Cardiac fibroblast (primary cell): ENCODE measurements around the gene DUSP1.
A peak's percentile ranks its signal among the peaks of the same experiment; 100 is the strongest.

Experiments used
- DNase-seq, 2 donors: peaks; one replicate each; pipeline versions ENCODE4 v3.0.0 to v3.0.0-alpha.2; 2010; ENCODE audit warnings: low read depth in 2 of 2
- H3K4me3 ChIP-seq, 2 donors: replicated peaks in 1 of 2; 1 replicate in 1 of 2; 2 replicates in 1 of 2; pipeline ENCODE4 v1.5.1; 2011; ENCODE audit warnings: low read depth in 2 of 2, low read length in 2 of 2, mild to moderate bottlenecking in 2 of 2, moderate library complexity in 1 of 2
- CTCF ChIP-seq: IDR thresholded peaks from one replicate; pipeline ENCODE4 v1.5.1; 2011; ENCODE audit warnings: low read depth, mild to moderate bottlenecking, low read length, inconsistent platforms

DUSP1 gene

GRCh38 chr5:172770374-172770674 lies 671 bp downstream of the DUSP1 start:
- no peak for DNase-seq
- peak overlapping the region; percentile 66 to 82 for H3K4me3 ChIP-seq
- TF ChIP-seq CTCF, result no peak

- H3K4me3 ChIP-seq, result peak overlapping the region; percentile 66 to 82
- no peak for TF ChIP-seq CTCF
- peak; percentile 62 to 75 for DNase-seq
Observed at GRCh38 chr5:172769616-172770373, 1.2 kb downstream of the DUSP1 start.

GRCh38 chr5:172769342-172769615 lies 1.7 kb downstream of the DUSP1 start:
- no peak for TF ChIP-seq CTCF
- DNase-seq, result no peak
- peak overlapping the region; percentile 66 to 82 for H3K4me3 ChIP-seq

- H3K4me3 ChIP-seq, result peak overlapping the region; percentile 66 to 82
- peak; percentile 77 to 84 for DNase-seq
- TF ChIP-seq CTCF, result no peak
Observed at GRCh38 chr5:172768573-172769341, 2.2 kb downstream of the DUSP1 start.

GRCh38 chr5:172768098-172768572 lies 2.9 kb downstream of the DUSP1 start:
- DNase-seq, result no peak
- TF ChIP-seq CTCF, result no peak
- peak overlapping the region; percentile 66 to 82 for H3K4me3 ChIP-seq

GRCh38 chr5:172766287-172767108 lies 4.5 kb downstream of the DUSP1 start:
- no peak for TF ChIP-seq CTCF
- DNase-seq, result peak; percentile 93 to 94
- H3K4me3 ChIP-seq, result peak overlapping the region in 1 of 2 donors; percentile 66
